Lower leg skin (tissue), 3 donors: ENCODE measurements around the gene PRKCE.

ENCODE experiments used
- CTCF ChIP-seq, 3 donors: fragments of 450-650 bp; IDR thresholded peaks; one replicate each; pipeline ENCODE4 v1.5.1; 2016; ENCODE audit warnings: antibody characterized with exemption in 3 of 3, mild to moderate bottlenecking in 3 of 3, moderate library complexity in 2 of 3
- POLR2A ChIP-seq, 2 donors: fragments of 450-650 bp; IDR thresholded peaks; one replicate each; pipeline ENCODE4 v1.6.1; 2016 to 2017; ENCODE audit warnings: antibody characterized with exemption in 2 of 2, mild to moderate bottlenecking in 1 of 2, moderate library complexity in 1 of 2

- TF ChIP-seq POLR2A (IDR thresholded peaks at IDR 0.05): no peak
- no peak for TF ChIP-seq CTCF (IDR thresholded peaks at IDR 0.05)
Measured at GRCh38 chr2:45675263-45675812, 23.9 kb downstream of the PRKCE start.
